Sigmoid colon (tissue), 7 donors: ENCODE results near the gene GARNL3. TPM values are rescaled to one million over a fixed set of nuclear protein-coding genes. Genes with fewer than 3 reads are reported as not detected.
A peak's percentile ranks its signal among the peaks of the same experiment; 100 is the strongest.

ENCODE experiments used
- DNase-seq: peaks from one replicate; pipeline ENCODE4 v3.0.0-alpha.2; 2019
- H3K27ac ChIP-seq, 4 donors: fragments of 200-600 bp; sonication (generic); one replicate each; pipeline ENCODE4 v1.5.1; 2016 to 2019; ENCODE audit warnings: mild to moderate bottlenecking in 1 of 4
- H3K27me3 ChIP-seq, 3 donors: fragments of 200-600 bp; sonication (generic); one replicate each; pipeline ENCODE4 v1.5.1; 2019; ENCODE audit warnings: mild to moderate bottlenecking in 1 of 3
- H3K36me3 ChIP-seq, 4 donors: fragments of 200-600 bp; sonication (generic); one replicate each; pipeline ENCODE4 v1.5.1; 2016 to 2019
- H3K4me1 ChIP-seq, 4 donors: fragments of 200-600 bp; sonication (generic); one replicate each; pipeline ENCODE4 v1.5.1; 2017 to 2019
- H3K4me3 ChIP-seq, 4 donors: fragments of 200-600 bp; sonication (generic); one replicate each; pipeline ENCODE4 v1.5.1; 2017 to 2019; ENCODE audit warnings: mild to moderate bottlenecking in 2 of 4, moderate library complexity in 1 of 4
- H3K9me3 ChIP-seq, 4 donors: fragments of 200-600 bp in 3 of 4; sonication (generic) in 3 of 4; one replicate each; pipeline versions ENCODE4 v1.5.1 to v1.6.1; 2013 to 2019
- CTCF ChIP-seq, 4 experiments: fragments of 450-650 bp in 3 of 4; fragments of 200-600 bp in 1 of 4; IDR thresholded peaks; one replicate each; pipeline ENCODE4 v1.5.1; 2016 to 2019; ENCODE audit warnings: antibody characterized with exemption in 4 of 4, mild to moderate bottlenecking in 3 of 4, moderate library complexity in 2 of 4
- EP300 ChIP-seq, 4 donors: sonication (generic); formaldehyde crosslinking; IDR thresholded peaks; one replicate each; pipeline ENCODE4 v1.6.1; 2017; ENCODE audit warnings: antibody characterized with exemption in 4 of 4
- POLR2A ChIP-seq, 2 donors: fragments of 450-650 bp; IDR thresholded peaks; one replicate each; pipeline ENCODE4 v1.6.1; 2016; ENCODE audit warnings: antibody characterized with exemption in 2 of 2, mild to moderate bottlenecking in 2 of 2, moderate library complexity in 2 of 2
- POLR2AphosphoS5 ChIP-seq, 4 donors: sonication (generic); formaldehyde crosslinking; IDR thresholded peaks; one replicate each; pipeline ENCODE4 v1.6.1; 2017; ENCODE audit warnings: antibody characterized with exemption in 4 of 4
- WGBS, 2 donors: extraction: QIAGEN DNeasy Blood & Tissue Kit; methylation state at CpG; one replicate each; pipeline ENCODE4 v1.1.7; 2013; 5-methylcytosine and 5-hydroxymethylcytosine counted together
- intact Hi-C: fragments of 100-400 bp; cut with DNase I; formaldehyde crosslinking; loops from one replicate; pipeline ENCODE4 v1.15.1; 2023
- polyA plus RNA-seq, 3 donors: library from polyadenylated mRNA; stranded (reverse); fragments of 200-250 nt; gene quantifications; one replicate each; pipeline ENCODE4 v1.2.3, GENCODE V29; 2013
- total RNA-seq, 4 donors: library from RNA; depleted of rRNA; stranded (reverse); fragments of >200 nt; gene quantifications; one replicate each; pipeline ENCODE4 v1.1.0, GENCODE V29; 2016
- donor health status: healthy with polysubstance abuse.
- donor health status: Bipolar disorder and iron deficiency.
- donor health status: healthy.

Gene GARNL3
- total and polyA plus RNA-seq, 7 donors = 0.92 to 28.0 (median 10.2) TPM

- Histone ChIP-seq H3K4me1 (peaks cover 0 to 17% (median 12%) of the 10 kb centered on the region in 4 donors), H3K9me3 (no peaks in the 10 kb centered on the region), H3K27me3 (no peaks in the 10 kb centered on the region), H3K27ac (no peak overlapping the region), H3K36me3 (peaks cover 0 to 13% (median 0%) of the 10 kb centered on the region in 4 donors), H3K4me3 (no peak overlapping the region)
- intact Hi-C loops = no loop called here
- no peak for DNase-seq
- no peak for TF ChIP-seq POLR2A (IDR thresholded peaks at IDR 0.05)
- TF ChIP-seq EP300 (IDR thresholded peaks at IDR 0.05) = no peak
- no peak for TF ChIP-seq POLR2AphosphoS5 (IDR thresholded peaks at IDR 0.05)
- TF ChIP-seq CTCF (IDR thresholded peaks at IDR 0.05) = no peak
- WGBS, 2 donors = 70 to 88% methylated on average over 2 of the region's 2 CpGs
These were observed 55.5 kb downstream of the GARNL3 start for GRCh38 chr9:127320115-127320378.

GRCh38 chr9:127323393-127323792, 58.8 kb downstream of the GARNL3 start:
- no peak for TF ChIP-seq POLR2A (IDR thresholded peaks at IDR 0.05)
- WGBS, 2 donors = 92% methylated on average over 5 of the region's 5 CpGs
- Histone ChIP-seq H3K9me3 (no peaks in the 10 kb centered on the region), H3K36me3 (peaks cover 0 to 6% (median 0%) of the 10 kb centered on the region in 4 donors), H3K4me1 (peaks cover 0 to 15% (median 8%) of the 10 kb centered on the region in 4 donors), H3K27me3 (no peaks in the 10 kb centered on the region), H3K4me3 (no peak overlapping the region), H3K27ac (no peak overlapping the region)
- intact Hi-C loops = no loop called here
- DNase-seq = no peak

GRCh38 chr9:127330501-127330900, 65.9 kb downstream of the GARNL3 start:
- H3K4me1 ChIP-seq = peaks cover 0 to 3% (median 0%) of the 10 kb centered on the region in 4 donors
- DNase-seq = no peak

GRCh38 chr9:127333221-127334064, 68.9 kb downstream of the GARNL3 start:
- TF ChIP-seq POLR2AphosphoS5 (IDR thresholded peaks at IDR 0.05) = peak in 1 of 4 donors; percentile 17
- TF ChIP-seq CTCF (IDR thresholded peaks at IDR 0.05) = no peak
- no peak for TF ChIP-seq POLR2A (IDR thresholded peaks at IDR 0.05)
- no peak for TF ChIP-seq EP300 (IDR thresholded peaks at IDR 0.05)
- no peaks in the 10 kb centered on the region for H3K36me3 ChIP-seq
- 77 to 82% methylated on average over 5 of the region's 5 CpGs for WGBS, 2 donors
- peaks cover 0 to 28% (median 21%) of the 10 kb centered on the region in 4 donors for H3K4me1 ChIP-seq
- no peak overlapping the region for H3K4me3 ChIP-seq
- H3K27me3 ChIP-seq = no peaks in the 10 kb centered on the region
- H3K27ac ChIP-seq = peak overlapping the region in 3 of 4 donors; percentile 35 to 41 (median 38)
- intact Hi-C loops = no loop called here
- DNase-seq = no peak
- no peaks in the 10 kb centered on the region for H3K9me3 ChIP-seq

More at GRCh38 chr9:127330501-127330900, 65.9 kb downstream of the GARNL3 start:
- Histone ChIP-seq H3K36me3 (no peaks in the 10 kb centered on the region), H3K9me3 (no peaks in the 10 kb centered on the region), H3K27ac (no peak overlapping the region), H3K4me3 (no peak overlapping the region), H3K27me3 (no peaks in the 10 kb centered on the region)
- WGBS, 2 donors = 10 to 56% methylated on average over 5 of the region's 5 CpGs
- intact Hi-C loops = no loop called here
- TF ChIP-seq POLR2AphosphoS5 (IDR thresholded peaks at IDR 0.05) (no peak), EP300 (IDR thresholded peaks at IDR 0.05) (no peak)

- Histone ChIP-seq H3K27ac (no peak overlapping the region), H3K27me3 (no peaks in the 10 kb centered on the region), H3K4me1 (peaks cover 0 to 28% (median 21%) of the 10 kb centered on the region in 4 donors), H3K36me3 (peaks cover 0 to 2% (median 0%) of the 10 kb centered on the region in 4 donors), H3K4me3 (no peak overlapping the region), H3K9me3 (no peaks in the 10 kb centered on the region)
- TF ChIP-seq POLR2A (IDR thresholded peaks at IDR 0.05) = no peak
- no peak for TF ChIP-seq EP300 (IDR thresholded peaks at IDR 0.05)
- no peak for TF ChIP-seq CTCF (IDR thresholded peaks at IDR 0.05)
- no peak for TF ChIP-seq POLR2AphosphoS5 (IDR thresholded peaks at IDR 0.05)
- WGBS, 2 donors = 71 to 79% methylated on average over 2 of the region's 2 CpGs
- intact Hi-C loops = no loop called here
- DNase-seq = no peak
These were observed 70.2 kb downstream of the GARNL3 start for GRCh38 chr9:127334725-127335124.
